NCI-H2029 (cell line): ENCODE measurements around the gene SLC7A6.

Experiments used
- DNase-seq: peaks from one replicate; lab custom pipeline; 2025; lab: John Stamatoyannopoulos, UW

The SLC7A6 gene

GRCh38 chr16:68306633-68307032 is 42.3 kb downstream of the SLC7A6 start:
- no peak for DNase-seq

GRCh38 chr16:68309799-68310198 is 45.5 kb downstream of the SLC7A6 start:
- no peak for DNase-seq

DNA sequence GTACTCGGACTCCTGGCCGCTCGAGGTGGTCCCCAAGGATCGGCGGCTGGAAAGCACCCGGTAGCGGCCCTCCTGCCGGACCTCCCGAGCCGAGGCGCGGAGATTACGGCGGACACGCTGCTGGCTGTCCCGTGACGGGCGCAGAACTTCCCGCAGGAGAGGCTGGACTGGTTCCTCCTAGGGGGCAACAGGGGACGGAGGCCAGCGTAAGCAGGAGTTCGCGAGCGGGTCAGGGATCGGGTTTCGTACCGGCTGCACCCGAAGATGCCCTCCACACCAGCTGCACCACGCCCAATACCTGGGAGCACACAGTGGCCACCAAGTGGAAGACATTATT is 46.1 kb downstream of the SLC7A6 start:
- DNase-seq = no peak

- DNase-seq = peak; percentile 64
Observed at GRCh38 chr16:68310774-68311511, 46.6 kb downstream of the SLC7A6 start, which contains the start of the genes PRMT7 and SLC7A6OS. Gene PRMT7 (plus strand): TSS chr16:68311019. CDS start chr16:68315980, 4,961 bp downstream. Gene SLC7A6OS (minus strand): TSS chr16:68310946. CDS start chr16:68310926, 20 bp downstream.

DNA sequence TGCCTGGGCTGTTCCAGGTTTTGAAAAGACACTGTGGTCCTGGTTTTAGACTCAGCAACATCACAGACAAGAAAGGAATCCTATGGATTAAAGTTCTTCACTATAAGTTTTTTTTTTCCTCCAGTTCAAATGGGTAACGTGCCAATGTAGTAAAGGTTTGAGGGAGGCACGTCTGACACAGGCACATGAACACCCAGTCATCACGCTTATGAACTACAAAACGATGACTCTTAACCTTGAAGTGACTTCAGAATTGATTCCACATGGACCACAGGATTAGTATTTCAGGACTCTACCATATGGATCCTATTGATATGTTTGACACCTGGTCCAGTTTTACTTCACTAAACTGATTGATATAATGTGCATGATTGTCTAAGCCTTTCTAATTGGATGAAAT is 48.8 kb downstream of the SLC7A6 start:
- no peak for DNase-seq

DNA sequence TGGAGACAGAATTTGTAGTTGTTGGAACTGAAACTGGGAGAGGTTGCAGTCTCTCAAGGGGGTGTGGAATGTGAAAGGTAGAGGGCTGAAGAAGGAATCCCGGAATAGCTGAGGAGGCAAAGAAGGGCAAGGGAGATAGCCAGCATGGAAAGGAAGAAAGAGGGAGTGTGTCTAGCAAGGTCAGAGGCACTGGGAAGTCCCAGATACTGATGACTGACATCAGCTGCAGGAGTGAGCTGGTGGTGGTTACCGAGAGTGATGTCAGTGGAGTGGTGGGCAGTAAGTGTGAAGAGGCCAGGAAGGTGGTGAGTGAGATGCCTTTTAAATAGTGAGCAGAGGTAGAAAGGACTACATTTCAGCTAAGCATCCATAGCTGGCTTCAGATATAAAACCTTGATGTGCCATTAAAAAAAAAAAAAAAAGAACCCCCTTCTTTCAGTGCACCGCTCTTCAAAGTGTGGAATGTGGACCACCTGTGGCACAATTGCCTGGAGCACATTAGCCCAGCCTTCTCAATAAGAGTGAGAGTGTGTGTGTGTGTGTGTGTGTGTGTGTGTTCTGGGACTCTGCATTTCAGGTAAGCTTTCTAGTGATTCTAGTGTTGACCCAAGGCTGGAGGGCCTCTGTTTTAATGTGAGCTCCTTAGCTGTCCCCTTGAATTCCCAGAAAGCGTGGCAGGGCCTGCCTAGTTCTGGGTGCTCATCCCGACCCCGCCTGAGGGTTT is 55.0 kb downstream of the SLC7A6 start:
- DNase-seq = no peak

GRCh38 chr16:68324336-68324735 is 60.0 kb downstream of the SLC7A6 start:
- no peak for DNase-seq

GRCh38 chr16:68324780-68325357 is 60.5 kb downstream of the SLC7A6 start:
- DNase-seq = no peak

DNA sequence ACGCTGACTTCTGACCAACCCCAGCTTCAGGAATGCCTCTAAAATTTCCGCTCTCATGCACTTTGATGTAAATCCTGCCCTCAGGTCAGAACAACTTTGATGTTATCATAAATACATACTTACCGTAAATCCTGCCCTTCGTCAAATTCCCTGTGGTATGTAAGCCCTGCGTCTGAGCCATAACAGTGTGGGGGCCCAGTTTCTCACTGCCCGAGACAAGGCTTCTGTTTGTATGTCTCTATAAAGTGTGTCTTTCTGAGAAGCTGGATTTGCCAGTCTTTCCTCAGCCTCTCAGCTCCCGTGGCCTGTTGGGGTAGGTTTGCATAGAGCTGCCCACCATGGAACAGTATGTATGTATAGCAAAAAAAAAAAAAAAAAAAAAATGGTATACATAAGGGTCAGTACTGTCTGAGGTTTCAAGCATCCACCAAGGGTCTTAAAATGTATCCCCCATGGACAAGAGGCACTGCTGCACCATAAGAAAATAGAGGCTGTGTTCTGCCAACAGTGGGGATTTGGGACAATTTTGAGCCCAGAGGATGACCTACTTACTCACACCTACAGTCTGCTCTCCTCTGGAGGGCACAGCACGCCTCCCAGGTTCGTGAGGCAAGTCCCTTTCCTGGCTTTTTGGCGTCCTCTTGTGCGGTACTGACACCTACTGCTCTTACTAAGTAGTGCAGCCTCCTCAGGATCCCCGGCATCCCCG is 64.0 kb downstream of the SLC7A6 start:
- DNase-seq = peak; percentile 52

DNA sequence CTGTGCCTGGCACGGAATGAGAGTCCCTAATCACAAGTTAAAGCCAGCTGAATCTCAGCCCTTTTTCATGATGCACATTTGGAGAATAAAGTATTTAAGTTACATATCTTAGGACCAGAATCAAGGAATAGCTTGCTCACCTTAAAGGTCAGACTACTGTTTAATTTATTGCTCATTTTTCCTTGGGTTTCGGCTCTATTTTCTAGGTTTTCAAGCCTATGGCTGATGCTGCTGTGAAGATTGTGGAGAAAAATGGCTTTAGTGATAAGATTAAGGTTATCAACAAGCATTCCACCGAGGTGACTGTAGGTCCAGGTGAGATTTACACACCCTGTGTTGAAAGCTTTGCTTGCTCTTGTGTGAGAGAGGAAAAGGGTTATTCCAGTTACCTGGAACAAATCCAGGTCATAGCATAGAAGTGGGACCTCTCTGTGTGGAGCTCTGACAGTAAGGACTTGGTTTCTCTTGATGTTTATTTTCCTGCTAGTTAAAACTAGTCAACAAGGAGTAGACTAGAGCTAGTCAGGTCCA is 64.6 kb downstream of the SLC7A6 start:
- no peak for DNase-seq

GRCh38 chr16:68331879-68332410 is 67.6 kb downstream of the SLC7A6 start:
- no peak for DNase-seq

GRCh38 chr16:68332411-68333121 is 68.2 kb downstream of the SLC7A6 start:
- no peak for DNase-seq

DNA sequence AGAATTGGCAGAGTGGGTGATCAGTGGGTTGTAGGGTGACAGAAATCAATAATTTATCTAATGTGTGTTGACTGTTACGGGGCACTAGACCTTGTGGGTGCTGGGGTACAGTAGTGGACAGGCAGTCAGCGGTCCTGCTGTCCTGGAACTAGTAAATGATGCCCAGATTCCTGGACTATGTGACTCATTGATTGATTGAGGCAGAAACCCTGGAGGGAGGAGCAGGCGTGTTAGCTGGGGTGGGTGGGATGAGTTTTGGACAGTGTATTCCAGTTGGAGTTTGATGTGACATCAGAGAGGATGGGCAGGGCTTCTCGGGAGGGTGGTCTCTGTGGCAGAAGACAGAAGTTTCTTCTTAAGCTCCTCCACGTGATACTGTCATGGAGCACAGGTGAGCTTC is 70.8 kb downstream of the SLC7A6 start:
- no peak for DNase-seq

- no peak for DNase-seq
Observed at GRCh38 chr16:68338326-68339119, 74.2 kb downstream of the SLC7A6 start.

GRCh38 chr16:68339214-68339613 is 74.9 kb downstream of the SLC7A6 start:
- DNase-seq = no peak

- no peak for DNase-seq
Observed at GRCh38 chr16:68342620-68343019, 78.3 kb downstream of the SLC7A6 start.

DNA sequence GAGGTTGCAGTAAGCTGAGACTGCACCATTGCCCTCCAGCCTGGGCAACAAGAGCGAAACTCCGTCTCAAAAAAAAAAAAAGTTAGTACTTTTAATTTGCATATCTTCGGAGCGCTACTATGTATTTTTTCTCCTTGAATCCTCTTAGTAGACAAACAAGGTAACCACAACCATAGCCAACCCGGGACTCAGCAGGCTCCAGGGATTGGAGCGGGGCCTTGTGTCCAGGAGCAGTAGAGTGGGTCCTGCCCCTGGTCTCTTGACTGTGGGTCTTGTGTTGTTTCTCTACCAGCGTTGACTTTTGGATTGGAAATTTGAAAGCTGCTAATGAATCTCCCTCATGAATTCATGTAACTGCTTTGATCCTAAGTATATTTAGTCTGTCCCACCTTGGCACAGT is 78.8 kb downstream of the SLC7A6 start:
- no peak for DNase-seq

DNA sequence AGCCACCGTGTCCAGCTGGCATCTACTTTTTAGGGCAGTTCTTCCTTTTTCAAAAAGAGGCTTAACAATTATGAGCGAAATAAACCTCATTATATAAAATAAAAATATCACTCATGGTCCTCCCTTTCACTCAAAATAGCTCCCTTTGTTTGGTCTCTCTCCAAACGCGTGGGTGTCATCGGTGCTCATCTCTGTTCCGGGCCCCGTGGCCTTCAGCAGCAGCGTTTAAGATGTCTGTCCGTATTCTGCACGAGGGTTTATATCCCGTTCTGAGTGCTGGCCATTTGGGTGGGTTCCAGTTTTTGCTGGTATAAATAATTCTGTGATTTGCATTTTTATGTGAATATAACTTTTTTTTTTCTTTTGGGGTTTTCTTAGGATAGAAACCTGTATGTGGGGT is 79.9 kb downstream of the SLC7A6 start:
- DNase-seq = no peak

GRCh38 chr16:68345351-68345810 is 81.1 kb downstream of the SLC7A6 start:
- no peak for DNase-seq

DNA sequence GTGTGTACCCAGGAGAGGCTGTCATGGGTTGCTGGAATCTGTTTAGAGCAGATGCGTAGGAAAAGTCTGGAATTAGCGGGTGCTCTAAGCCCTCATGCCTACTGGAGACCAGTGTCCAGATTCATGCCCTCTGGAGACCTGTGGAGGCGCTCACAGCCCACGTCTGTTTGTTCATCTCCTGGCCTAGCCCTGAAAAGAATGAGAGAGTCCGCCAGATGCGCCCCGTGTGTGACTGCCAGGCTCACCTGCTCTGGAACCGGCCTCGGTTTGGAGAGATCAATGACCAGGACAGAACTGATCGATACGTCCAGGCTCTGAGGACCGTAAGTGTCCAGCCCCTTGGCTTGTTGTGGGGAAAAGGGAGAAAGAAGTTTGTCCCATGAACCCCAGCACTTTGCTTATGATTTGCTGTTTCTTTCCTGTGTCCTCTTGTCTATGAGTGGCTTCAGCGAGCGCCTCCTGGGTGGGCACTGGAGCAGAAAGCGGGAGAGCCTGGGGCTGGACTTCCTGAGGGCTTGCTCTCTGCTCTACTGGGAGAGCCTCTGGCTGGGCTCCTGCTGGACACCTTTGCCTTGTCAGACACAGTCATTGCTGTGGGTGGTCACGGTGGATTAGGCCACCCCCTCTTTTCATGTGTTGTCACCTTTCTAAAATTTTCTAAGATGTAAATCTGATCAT is 81.8 kb downstream of the SLC7A6 start:
- DNase-seq = no peak
